Activated naive CD8-positive, alpha-beta T cell treated with anti-CD3 and anti-CD28 coated beads, Interleukin-2, amount 50 U/mL, for 24 hours (primary cell): ENCODE measurements around the gene PNLIP.

ENCODE experiments used
- ATAC-seq: fragments of 150-1000 bp; cut with Tn5 transposase; one replicate; pipeline ENCODE4 v1.10.0; 2021
- DNase-seq: peaks from one replicate; pipeline ENCODE4 v3.0.0; 2021
- H3K27ac Mint-ChIP-seq: one replicate; pipeline ENCODE4 v1.8.0; 2021; ENCODE audit warnings: mild to moderate bottlenecking, mixed read lengths
- H3K27me3 Mint-ChIP-seq: one replicate; pipeline ENCODE4 v1.8.0; 2021; ENCODE audit warnings: mixed read lengths
- H3K36me3 Mint-ChIP-seq: one replicate; pipeline ENCODE4 v1.8.0; 2021; ENCODE audit warnings: low read depth, mixed read lengths
- H3K4me1 Mint-ChIP-seq: one replicate; pipeline ENCODE4 v1.8.0; 2021; ENCODE audit warnings: mixed read lengths
- H3K4me3 Mint-ChIP-seq: one replicate; pipeline ENCODE4 v1.8.0; 2021; ENCODE audit warnings: mild to moderate bottlenecking, moderate library complexity, mixed read lengths
- H3K9me3 Mint-ChIP-seq: one replicate; pipeline ENCODE4 v1.8.0; 2021; ENCODE audit warnings: mixed read lengths

The PNLIP gene

DNA sequence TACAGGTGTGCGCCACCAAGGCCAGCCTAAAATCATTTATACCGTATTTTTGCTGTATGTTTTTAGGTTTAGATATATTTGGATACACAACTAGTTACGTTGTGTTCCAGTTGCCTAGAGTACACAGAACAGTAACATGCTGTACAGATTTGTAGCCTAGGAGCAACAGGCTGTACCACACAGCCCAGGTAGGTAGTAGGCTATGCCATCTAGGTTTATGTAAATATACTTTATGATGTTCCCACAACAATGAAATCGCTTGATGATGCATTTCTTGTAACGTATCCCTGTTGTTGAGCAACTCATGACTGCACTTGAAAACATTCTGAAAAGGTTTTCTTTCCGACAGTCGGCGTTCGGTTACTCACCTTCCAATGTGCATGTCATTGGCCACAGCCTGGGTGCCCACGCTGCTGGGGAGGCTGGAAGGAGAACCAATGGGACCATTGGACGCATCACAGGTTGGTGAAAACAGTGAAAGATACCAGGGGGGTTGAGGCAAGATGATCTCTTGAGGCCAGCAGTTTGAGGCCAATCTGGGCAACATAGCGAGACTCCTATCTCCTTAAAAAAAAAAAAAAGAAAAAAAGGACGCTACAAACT is 7.7 kb downstream of the PNLIP start:
- DNase-seq, result no peak
- Mint-ChIP-seq H3K27ac (no peak overlapping the region), H3K9me3 (no peaks in the 10 kb centered on the region), H3K4me3 (no peak overlapping the region), H3K27me3 (no peaks in the 10 kb centered on the region), H3K36me3 (no peaks in the 10 kb centered on the region), H3K4me1 (no peaks in the 10 kb centered on the region)
- no peak for ATAC-seq

- ATAC-seq, result no peak
- DNase-seq, result no peak
- no peaks in the 10 kb centered on the region for H3K4me1 Mint-ChIP-seq
Measured at GRCh38 chr10:116554628-116555027, 8.9 kb downstream of the PNLIP start.

DNA sequence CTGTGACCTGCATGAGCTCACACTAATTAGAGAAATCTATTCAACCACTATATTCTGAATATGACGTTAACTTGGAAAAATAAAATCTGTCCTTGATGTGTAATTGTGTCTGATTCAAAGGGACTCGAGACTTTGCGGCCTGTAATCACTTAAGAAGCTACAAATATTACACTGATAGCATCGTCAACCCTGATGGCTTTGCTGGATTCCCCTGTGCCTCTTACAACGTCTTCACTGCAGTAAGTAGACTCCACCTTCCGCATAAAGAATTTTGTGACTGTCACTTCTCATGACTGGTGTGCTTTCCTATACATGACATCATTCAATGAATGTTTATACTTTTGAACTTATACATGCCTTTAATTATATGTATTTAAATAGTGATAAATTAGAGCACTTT is 10.1 kb downstream of the PNLIP start:
- no peak for ATAC-seq
- DNase-seq, result no peak
- no peaks in the 10 kb centered on the region for H3K27me3 Mint-ChIP-seq
- H3K4me1 Mint-ChIP-seq, result no peaks in the 10 kb centered on the region
- no peaks in the 10 kb centered on the region for H3K36me3 Mint-ChIP-seq
- no peaks in the 10 kb centered on the region for H3K9me3 Mint-ChIP-seq
- no peak overlapping the region for H3K4me3 Mint-ChIP-seq
- H3K27ac Mint-ChIP-seq, result no peak overlapping the region

More at GRCh38 chr10:116554628-116555027, 8.9 kb downstream of the PNLIP start:
- Mint-ChIP-seq H3K4me3 (no peak overlapping the region), H3K27ac (no peak overlapping the region), H3K36me3 (no peaks in the 10 kb centered on the region), H3K27me3 (no peaks in the 10 kb centered on the region), H3K9me3 (no peaks in the 10 kb centered on the region)

- no peak overlapping the region for H3K4me3 Mint-ChIP-seq
Measured at GRCh38 chr10:116557305-116557880, 11.7 kb downstream of the PNLIP start.

DNA sequence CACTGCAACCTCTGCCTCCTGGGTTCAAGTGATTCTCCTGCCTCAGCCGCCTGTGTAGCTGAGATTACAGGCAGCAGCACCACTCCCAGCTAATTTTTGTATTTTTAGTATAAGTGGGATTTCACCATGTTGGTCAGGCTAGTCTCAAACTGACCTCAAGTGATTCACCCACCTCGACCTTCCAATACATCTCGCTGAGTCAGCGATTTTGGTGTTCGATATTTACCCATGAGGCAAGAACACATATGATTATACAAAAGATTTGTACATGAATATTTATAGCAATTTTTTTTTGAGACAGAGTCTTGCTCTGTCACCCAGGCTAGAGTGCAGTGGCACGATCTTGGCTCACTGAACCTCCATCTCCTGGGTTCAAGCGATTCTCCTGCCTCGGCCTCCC is 19.8 kb downstream of the PNLIP start:
- Mint-ChIP-seq H3K4me3 (no peak overlapping the region), H3K27me3 (peaks cover 2% of the 10 kb centered on the region), H3K4me1 (no peaks in the 10 kb centered on the region), H3K36me3 (no peaks in the 10 kb centered on the region), H3K9me3 (no peaks in the 10 kb centered on the region), H3K27ac (no peak overlapping the region)
- no peak for DNase-seq
- no peak for ATAC-seq

More at GRCh38 chr10:116557305-116557880, 11.7 kb downstream of the PNLIP start:
- Mint-ChIP-seq H3K4me1 (no peaks in the 10 kb centered on the region), H3K9me3 (no peaks in the 10 kb centered on the region), H3K27me3 (no peaks in the 10 kb centered on the region), H3K27ac (no peak overlapping the region), H3K36me3 (no peaks in the 10 kb centered on the region)
- DNase-seq, result no peak
- ATAC-seq, result no peak

GRCh38 chr10:116566932-116567331 is 21.2 kb downstream of the PNLIP start:
- H3K36me3 Mint-ChIP-seq, result no peaks in the 10 kb centered on the region
- no peaks in the 10 kb centered on the region for H3K4me1 Mint-ChIP-seq
- DNase-seq (no peak), ATAC-seq (no peak)
- no peak overlapping the region for H3K4me3 Mint-ChIP-seq
- H3K9me3 Mint-ChIP-seq, result no peaks in the 10 kb centered on the region
- no peak overlapping the region for H3K27ac Mint-ChIP-seq
- H3K27me3 Mint-ChIP-seq, result peaks cover 2% of the 10 kb centered on the region

DNA sequence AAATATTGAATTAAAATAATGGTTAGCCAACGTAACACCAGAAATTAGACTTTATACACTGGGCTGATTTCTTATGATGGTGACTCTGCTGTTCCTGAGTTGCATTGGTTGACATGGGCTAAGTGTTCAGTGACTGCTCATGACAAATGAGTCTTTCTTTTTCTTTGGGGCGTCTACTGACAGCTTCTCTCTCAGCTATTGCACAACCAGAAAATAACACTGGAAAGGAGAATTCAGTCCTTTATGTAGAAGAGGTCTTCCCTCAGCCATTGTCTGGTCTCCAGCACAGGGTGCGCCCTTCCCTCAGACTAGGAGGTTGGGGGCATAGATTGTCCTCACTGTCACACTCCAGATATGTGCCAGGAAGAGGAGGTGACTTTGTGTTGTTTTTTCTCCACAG is 21.6 kb downstream of the PNLIP start:
- no peaks in the 10 kb centered on the region for H3K9me3 Mint-ChIP-seq

DNA sequence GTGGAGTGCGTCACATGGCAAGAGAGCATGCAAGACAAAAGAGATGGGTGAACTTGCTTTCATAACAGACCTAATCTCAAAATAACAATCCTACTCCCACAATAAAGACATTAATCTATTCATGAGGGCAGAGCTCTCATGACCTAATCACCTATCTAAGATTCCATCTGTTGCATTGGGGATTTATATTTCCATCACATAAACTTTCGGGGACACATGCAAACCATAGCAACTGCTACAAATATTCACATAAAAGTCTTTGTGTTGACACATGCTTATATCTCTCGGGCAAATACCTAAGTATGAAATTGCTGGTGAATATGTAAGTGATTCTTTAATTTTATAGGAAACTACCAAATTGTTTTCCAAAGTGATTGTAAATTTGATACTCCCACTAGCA is 29.1 kb downstream of the PNLIP start:
- Mint-ChIP-seq H3K27me3 (peaks cover 3% of the 10 kb centered on the region), H3K9me3 (peaks cover 4% of the 10 kb centered on the region), H3K4me1 (no peaks in the 10 kb centered on the region), H3K36me3 (no peaks in the 10 kb centered on the region), H3K27ac (no peak overlapping the region), H3K4me3 (no peak overlapping the region)
- DNase-seq, result no peak
- no peak for ATAC-seq

More for the DNA sequence above, 21.6 kb downstream of the PNLIP start:
- no peaks in the 10 kb centered on the region for H3K36me3 Mint-ChIP-seq
- H3K4me1 Mint-ChIP-seq, result no peaks in the 10 kb centered on the region
- peaks cover 2% of the 10 kb centered on the region for H3K27me3 Mint-ChIP-seq
- H3K27ac Mint-ChIP-seq, result no peak overlapping the region
- ATAC-seq (no peak), DNase-seq (no peak)
- H3K4me3 Mint-ChIP-seq, result no peak overlapping the region

- ATAC-seq (no peak), DNase-seq (no peak)
- Mint-ChIP-seq H3K9me3 (no peaks in the 10 kb centered on the region), H3K4me1 (no peaks in the 10 kb centered on the region), H3K4me3 (no peak overlapping the region), H3K27ac (no peak overlapping the region), H3K36me3 (no peaks in the 10 kb centered on the region), H3K27me3 (peaks cover 1% of the 10 kb centered on the region)
Measured at GRCh38 chr10:116587878-116588591, 42.3 kb downstream of the PNLIP start.

DNA sequence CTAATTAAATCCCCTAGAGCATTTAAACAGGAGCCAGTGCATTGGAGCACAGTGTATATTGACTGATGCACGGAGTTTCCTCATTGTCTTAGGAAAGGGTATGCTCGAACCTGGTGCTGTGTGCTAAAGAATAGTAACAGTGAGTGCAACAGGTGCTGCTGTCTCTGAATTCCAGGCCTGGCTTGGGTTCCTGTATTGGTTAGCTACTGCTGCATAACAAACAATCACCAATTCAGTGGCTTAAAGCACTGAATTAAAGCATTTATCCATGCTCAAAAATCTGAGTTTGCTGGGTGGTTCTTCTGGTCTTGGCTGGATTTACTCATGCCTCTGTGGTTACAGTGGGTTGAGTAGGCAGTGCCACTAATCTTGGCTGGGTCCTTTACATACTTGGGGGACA is 43.3 kb downstream of the PNLIP start:
- Mint-ChIP-seq H3K4me1 (no peaks in the 10 kb centered on the region), H3K27ac (no peak overlapping the region), H3K4me3 (no peak overlapping the region), H3K27me3 (peaks cover 3% of the 10 kb centered on the region), H3K9me3 (no peaks in the 10 kb centered on the region), H3K36me3 (no peaks in the 10 kb centered on the region)
- no peak for ATAC-seq
- no peak for DNase-seq

- H3K9me3 Mint-ChIP-seq, result no peaks in the 10 kb centered on the region
- ATAC-seq, result no peak
Measured at GRCh38 chr10:116589926-116590325, 44.2 kb downstream of the PNLIP start.

GRCh38 chr10:116590590-116591444 is 45.1 kb downstream of the PNLIP start, which contains the start of gene PNLIPRP1:
Gene PNLIPRP1 (plus strand): TSS chr10:116590959. CDS start chr10:116591130, 171 bp downstream.
- Mint-ChIP-seq H3K4me3 (no peak within 1 kb of the TSS), H3K9me3 (no peaks in the 10 kb centered on the region), H3K27me3 (peaks cover 3% of the 10 kb centered on the region), H3K27ac (no peak within 1 kb of the TSS), H3K36me3 (no peaks in the 10 kb centered on the region), H3K4me1 (no peaks in the 10 kb centered on the region)
- ATAC-seq (no peak), DNase-seq (no peak)

More at GRCh38 chr10:116589926-116590325, 44.2 kb downstream of the PNLIP start:
- no peaks in the 10 kb centered on the region for H3K4me1 Mint-ChIP-seq
- DNase-seq, result no peak
- H3K36me3 Mint-ChIP-seq, result no peaks in the 10 kb centered on the region
- H3K4me3 Mint-ChIP-seq, result no peak overlapping the region
- H3K27ac Mint-ChIP-seq, result no peak overlapping the region
- H3K27me3 Mint-ChIP-seq, result peaks cover 3% of the 10 kb centered on the region

GRCh38 chr10:116593139-116593740 is 47.5 kb downstream of the PNLIP start:
- H3K27ac Mint-ChIP-seq, result no peak overlapping the region
- peaks cover 3% of the 10 kb centered on the region for H3K27me3 Mint-ChIP-seq
- H3K36me3 Mint-ChIP-seq, result no peaks in the 10 kb centered on the region
- H3K4me3 Mint-ChIP-seq, result no peak overlapping the region
- no peaks in the 10 kb centered on the region for H3K9me3 Mint-ChIP-seq
- DNase-seq (no peak), ATAC-seq (no peak)
- H3K4me1 Mint-ChIP-seq, result no peaks in the 10 kb centered on the region

DNA sequence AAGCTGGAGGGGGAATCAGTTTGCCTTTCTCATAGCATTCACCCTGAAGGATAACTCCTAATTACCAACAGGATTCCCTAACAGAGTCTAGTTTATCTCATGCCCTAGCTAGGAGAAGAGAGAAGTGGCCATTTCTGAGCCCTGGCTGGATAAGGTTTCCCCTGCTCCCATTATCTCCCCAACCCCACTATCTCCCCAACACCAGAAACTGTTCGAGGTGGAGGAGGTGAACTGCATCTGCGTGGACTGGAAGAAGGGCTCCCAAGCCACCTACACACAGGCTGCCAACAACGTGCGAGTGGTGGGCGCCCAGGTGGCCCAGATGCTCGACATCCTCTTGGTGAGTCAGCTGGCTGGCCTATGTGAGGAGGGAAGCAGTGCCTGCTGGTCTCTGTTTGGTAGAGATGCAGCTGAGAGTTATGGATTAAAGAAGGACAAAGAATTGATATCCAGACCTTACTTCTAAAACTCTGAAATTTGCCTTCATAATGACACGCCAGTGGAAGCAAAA is 48.8 kb downstream of the PNLIP start:
- Mint-ChIP-seq H3K4me1 (no peaks in the 10 kb centered on the region), H3K4me3 (no peak overlapping the region), H3K27ac (no peak overlapping the region)

More for the DNA sequence above, 48.8 kb downstream of the PNLIP start:
- Mint-ChIP-seq H3K27me3 (peaks cover 3% of the 10 kb centered on the region), H3K9me3 (no peaks in the 10 kb centered on the region), H3K36me3 (no peaks in the 10 kb centered on the region)
- ATAC-seq (no peak), DNase-seq (no peak)
